Left kidney (tissue), 2 donors: ENCODE measurements around the gene CPA1. TPM values are rescaled to one million over a fixed set of nuclear protein-coding genes. Genes with fewer than 3 reads are reported as not detected.
"Not testable (repeated sequence)": the region's sequence is repeated elsewhere in the genome, so short reads cannot be mapped to it uniquely, and the experiment has no call there.

Experiments used
- DNase-seq: peaks from one replicate; pipeline ENCODE4 v3.0.0-alpha.2; 2013
- polyA plus RNA-seq: library from polyadenylated mRNA; unstranded; fragments of 120-200 nt; gene quantifications from one replicate; pipeline ENCODE4 v1.2.1, GENCODE V29; 2013; ENCODE audit not compliant: insufficient read length

Gene CPA1
- polyA plus RNA-seq, 1 donor = 1.9 TPM

DNA sequence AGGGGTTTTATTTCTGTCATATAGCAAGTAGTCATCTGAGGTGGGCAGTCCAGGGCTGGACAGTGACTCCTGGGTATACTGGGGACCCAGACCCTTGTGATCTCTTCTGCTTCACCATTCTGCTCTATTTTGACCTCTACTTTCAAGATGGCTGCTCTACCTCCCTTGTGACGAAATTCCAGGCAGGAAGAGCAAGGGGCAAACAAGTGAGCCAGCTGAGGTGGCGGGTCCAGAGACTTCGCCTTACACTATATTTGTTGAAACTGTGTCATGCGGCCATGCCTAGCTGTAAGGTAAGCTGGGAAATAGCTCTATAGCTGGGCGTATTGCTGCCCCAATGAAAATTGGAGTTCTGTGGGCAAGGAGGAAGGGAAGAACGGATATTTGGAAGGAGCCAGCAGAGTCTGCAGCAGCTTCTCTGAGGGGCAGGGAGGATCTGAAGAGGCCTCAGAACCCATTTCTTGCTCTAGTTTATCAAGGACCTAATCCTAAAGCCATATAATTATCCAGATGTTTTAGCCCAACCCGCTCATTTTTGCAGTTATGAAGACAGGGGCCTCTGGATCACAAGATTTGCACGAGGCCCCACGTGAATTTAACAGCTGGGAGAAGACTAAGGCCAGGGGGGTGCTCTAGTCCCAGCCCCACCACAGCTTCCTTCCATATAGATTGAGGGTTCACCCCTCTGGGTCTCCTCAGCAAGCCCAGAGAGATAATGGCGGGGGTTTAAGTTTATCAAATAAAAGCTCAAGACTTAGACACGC, 7.7 kb upstream of the CPA1 start:
- no peak for DNase-seq

DNA sequence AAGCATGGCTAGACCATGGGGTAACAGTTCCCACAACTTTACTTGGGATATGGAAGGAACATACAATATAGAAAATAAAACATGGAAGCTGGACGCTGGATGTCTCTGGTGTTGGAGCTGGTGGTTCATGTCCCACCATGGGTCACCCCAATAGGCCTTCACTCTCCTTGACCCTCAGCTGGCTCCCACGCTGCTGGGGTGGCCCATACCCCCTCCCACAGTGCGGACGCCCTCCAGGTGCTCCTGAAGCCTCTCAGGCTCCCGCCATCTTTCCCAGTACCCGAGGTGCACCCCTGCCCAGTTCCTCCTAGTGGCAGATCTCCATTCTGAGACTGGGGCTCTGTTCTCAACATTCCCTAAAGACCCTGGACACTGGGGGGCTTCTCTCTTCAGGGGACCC, 5.8 kb upstream of the CPA1 start:
- no peak for DNase-seq

DNA sequence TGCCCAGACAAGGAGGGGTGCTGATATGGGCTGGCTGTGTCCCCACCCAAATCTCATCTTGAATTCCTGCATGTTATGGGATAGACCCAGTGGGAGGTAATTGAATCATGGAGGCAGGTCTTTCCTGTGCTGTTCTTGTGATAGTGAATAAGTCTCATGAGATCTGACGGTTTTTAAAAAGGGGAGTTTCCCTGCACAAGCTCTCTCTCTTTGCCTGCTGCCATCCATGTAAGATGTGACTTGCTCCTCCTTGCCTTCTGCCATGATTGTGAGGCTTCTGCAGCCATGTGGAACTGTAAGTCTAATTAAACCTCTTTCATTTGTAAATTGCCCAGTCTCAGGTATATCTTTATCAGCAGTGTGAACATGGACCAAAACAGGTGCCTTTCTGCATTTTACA, 3.8 kb upstream of the CPA1 start:
- DNase-seq = not testable (repeated sequence)

DNA sequence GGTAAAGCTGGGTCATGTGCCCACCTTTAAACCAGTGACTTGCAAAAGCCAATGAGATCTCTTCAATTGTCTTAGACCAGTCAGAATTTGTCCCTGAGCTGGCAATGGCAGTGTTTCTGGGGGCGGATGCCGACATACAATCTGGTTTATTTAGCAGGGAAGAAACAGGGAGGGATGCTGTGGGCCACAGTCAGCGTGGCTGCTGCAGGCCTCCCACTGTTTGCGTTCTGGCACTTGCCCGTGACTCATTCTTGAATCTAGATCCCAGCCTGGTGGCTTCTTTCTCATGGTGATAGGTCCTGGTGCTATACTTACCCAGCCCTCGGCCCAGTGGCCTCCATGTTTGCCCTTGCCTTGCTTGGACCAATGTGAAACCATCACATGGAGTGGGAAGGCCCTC, 3.1 kb upstream of the CPA1 start:
- DNase-seq = no peak

DNA sequence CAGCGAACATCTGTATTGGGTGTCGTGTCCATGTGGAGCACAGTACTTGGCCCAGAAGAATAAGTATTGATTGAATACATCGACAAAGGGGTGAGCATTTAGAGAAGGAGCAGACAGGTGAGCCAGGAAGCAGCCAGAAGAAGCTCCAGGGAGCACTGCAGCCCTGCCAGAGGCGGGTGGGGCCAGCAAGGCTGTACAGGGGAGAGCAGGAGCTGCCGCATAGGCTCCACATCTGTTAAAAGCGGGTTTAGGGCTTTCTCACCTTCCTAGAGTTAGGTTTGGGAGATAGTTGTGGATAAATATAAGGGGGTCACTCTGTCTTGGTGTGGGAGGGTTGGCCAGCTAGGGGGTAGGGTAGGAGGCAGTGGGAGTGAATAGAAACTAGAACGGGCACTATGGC, 1.3 kb upstream of the CPA1 start:
- no peak for DNase-seq

DNA sequence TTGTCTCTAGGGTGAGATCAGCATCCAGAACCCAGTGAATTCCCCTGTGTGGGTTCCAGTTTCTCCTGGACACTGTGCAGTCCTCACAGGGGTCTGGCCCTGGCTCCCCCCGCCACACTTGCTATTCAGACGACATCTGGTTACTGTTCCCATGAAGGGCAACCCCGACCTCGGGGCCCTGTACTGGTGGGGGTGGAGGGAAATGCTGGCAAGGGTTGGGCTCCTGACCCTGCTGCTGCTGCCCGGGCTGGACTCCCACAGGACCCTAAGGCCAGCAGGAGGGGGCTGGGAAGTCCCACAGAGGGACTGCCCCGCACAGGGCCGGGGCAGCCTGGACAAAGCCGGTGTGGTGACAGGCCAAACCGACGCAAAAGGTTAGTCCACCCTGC, 768 bp upstream of the CPA1 start:
- DNase-seq = no peak

DNA sequence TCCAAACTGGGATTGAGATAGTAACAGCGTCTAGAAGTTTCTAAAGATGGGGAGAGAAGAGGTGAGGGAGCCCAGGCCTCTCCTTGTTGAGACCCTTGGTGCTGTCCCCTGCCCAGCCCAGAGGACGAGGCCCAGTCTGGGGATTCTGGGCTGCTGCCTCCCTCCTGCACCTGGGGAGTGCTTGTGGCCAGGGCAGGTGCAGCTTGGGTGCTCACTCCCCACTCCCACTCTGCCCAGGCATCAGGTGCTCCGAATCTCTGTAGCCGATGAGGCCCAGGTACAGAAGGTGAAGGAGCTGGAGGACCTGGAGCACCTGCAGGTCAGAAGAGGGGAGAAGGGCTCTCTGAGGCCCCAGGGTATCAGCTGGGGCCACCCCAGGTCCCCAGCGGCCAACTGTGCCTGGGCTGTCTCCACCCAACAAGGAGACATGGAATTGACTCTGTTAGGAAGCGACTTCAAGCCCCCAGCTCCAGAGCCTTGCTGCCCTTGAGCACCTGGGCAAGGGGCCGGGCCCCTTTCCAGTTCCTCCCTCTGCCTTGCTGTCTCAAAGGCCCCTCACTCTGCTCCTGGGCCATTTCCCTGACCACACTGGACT, 664 bp downstream of the CPA1 start:
- DNase-seq = no peak

DNA sequence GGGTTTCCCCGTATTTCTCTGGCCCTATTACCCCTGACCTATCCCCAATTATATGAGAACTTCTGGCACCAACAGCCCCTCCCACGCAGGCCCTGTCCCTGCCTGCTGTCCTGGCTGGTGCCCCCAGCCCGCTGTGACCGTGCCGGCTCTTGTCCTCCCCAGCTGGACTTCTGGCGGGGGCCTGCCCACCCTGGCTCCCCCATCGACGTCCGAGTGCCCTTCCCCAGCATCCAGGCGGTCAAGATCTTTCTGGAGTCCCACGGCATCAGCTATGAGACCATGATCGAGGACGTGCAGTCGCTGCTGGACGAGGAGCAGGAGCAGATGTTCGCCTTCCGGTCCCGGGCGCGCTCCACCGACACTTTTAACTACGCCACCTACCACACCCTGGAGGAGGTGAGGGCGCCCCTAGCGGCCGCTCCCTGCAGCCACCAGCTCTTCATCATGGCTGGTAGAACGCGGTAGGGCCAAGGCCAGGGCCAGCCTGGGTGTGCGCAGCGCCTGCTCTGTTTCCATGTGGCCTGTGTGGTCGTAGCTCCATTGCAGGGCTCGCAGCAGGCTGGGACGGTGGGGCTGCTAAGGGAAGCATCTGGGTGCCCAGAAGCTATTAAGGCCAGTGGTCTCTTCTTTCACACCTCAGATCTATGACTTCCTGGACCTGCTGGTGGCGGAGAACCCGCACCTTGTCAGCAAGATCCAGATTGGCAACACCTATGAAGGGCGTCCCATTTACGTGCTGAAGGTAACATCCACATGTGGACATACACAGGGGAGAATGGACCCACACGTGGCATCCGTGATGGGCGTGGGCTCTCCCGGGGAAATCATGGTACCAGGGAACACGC, 1.4 kb downstream of the CPA1 start:
- no peak for DNase-seq

DNA sequence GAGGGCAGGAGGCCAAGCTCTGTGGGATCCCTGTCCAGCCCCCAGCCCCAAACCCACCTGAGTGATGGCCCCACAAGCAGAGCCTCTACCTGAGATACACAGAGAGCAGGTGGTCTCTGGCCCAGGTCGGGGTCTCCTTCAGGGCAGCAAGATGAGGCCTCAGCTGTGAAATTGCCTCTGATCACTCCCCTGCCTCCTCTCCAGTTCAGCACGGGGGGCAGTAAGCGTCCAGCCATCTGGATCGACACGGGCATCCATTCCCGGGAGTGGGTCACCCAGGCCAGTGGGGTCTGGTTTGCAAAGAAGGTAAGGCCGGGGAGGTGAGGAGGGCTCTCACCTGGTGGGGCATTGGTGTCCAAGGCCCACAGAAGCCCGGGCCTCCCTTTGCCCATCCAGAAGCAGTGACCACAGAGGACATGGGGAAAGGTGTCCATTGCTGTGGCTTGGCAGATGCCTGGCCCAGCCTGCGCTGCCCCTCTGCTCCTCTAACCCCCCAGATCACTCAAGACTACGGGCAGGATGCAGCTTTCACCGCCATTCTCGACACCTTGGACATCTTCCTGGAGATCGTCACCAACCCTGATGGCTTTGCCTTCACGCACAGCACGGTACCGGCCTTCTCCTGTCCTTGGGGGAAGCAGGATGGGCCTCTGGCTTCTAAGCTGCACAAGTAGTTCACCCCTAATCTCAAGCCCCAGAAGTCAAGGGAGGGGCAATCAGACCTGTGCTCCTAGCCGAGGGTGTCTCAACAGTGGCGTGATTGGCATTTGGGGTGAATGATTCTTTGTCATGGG, 3.1 kb downstream of the CPA1 start:
- DNase-seq = no peak

DNA sequence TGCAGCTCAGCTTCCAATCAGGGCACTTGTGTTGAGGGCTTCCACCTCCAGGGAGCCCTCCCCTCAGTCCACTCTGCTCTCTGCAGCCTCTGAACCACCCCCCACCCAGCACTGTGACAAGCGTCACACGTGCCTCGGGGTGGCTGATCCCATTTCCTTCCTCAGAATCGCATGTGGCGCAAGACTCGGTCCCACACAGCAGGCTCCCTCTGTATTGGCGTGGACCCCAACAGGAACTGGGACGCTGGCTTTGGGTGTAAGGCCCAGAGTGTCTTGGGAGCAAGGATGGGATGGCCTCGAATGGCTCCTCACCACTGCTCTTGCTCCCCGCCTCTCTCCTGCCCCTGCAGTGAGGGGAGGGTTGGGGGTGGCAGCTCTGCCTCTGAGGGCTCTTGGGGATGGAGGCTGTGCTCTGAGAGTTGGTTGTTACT, 4.1 kb downstream of the CPA1 start:
- DNase-seq = no peak

DNA sequence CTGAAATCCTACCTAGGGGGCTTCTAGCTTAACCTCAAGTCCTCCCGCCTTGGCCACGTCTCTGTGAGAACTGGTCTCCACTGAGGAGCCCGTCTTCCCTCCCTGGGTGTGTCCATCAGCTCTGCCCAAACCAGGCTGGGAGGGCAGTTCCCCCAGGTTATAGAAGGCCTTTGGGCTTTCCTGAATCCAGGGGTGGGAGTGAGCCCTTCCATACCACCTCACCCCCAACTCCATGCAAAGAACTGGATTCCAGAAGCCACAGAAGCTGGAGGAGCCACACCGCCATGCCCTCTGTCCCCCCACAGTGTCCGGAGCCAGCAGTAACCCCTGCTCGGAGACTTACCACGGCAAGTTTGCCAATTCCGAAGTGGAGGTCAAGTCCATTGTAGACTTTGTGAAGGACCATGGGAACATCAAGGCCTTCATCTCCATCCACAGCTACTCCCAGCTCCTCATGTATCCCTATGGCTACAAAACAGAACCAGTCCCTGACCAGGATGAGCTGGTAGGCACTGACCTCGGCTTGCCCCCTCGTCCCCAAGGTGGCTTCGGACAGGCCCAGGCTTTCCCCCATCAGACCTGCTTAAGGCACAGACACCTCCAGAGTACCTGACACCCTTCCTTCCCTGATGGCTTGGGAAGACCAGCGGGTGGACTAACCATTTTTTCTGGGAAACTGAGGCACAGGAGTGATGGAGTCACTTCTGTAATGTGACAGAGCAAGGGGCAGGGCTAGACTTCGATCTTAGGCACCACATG, 4.7 kb downstream of the CPA1 start:
- DNase-seq = no peak

DNA sequence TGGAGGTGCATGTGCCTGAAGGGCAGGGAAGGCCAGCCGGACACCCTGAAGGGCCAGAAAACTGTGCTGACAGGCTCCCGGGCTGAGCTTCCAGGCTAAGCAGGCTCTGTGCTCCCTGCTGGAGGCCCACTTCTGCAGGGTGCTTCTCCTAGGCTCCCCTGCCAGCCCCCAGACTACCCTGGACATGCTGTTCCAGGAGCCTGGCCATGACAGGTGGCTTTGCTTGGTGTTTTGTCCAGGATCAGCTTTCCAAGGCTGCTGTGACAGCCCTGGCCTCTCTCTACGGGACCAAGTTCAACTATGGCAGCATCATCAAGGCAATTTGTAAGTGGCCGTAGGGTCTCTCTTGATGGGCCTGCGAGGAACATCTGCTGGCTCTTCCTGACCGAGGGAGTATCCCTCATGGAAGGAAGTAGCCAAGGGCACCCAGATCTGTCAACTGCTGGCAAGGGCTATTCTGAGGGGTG, 5.3 kb downstream of the CPA1 start:
- DNase-seq = no peak

DNA sequence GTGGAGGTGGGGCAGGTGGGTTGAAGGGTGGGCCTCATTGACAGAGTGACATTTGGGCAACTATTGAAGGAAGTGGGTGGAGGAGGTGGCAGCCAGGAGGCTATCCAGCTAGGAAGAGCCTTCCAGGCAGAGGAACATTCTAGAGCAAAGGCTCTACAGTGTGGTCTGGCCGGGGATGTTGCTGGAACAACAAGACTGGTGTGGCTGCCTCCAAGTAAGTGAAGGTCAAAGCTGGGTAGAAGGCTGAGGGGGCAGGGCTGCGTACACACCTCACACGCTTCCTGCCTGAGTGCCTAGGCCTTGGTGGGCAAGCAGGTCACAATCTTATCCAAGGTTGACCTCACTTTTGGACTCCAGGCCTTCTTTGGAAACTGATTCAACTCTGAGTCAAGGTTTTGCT, 6.6 kb downstream of the CPA1 start:
- DNase-seq = no peak

DNA sequence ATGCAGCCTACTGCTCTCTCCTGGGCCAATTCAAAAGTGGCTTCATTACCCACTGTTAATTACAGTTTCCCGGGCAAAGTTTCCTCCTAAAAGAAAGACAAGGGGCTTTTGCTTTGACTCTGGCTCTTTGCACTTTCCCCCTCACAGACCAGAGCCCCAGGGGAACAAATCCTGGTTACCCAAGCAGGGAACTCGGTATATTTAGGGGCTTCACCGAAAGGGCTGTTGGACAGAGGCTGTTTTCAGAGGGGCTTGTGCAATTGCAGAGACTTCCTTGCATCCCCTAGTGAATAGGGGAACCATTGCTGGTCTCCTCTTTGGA, 7.0 kb downstream of the CPA1 start:
- DNase-seq = no peak

DNA sequence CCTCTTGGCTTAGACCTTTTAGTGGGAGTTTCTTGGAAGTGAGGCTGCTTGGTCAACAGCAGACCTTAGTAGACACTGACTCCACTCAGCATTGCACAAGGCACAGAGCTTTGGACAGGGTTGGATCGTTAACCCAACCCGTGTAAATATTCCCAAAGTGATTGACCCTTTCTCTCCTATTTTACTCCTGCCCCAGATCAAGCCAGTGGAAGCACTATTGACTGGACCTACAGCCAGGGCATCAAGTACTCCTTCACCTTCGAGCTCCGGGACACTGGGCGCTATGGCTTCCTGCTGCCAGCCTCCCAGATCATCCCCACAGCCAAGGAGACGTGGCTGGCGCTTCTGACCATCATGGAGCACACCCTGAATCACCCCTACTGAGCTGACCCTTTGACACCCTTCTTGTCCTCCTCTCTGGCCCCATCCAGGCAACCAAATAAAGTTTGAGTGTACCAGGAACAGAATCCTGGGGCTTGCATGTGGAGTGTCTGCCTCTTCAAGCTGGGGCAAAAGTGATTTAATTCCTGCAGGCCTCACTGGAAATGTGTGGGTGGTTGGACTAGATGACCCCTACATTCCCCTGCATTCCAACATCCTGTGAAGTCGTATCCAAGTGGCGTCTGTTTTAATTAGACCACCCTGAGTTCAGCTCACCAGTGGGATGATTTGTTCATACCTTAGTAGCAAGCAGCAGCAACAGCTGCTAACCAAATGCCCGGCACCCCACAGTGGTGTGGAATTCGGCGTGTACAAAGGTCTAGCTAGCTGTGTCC, 7.5 kb downstream of the CPA1 start:
- DNase-seq = no peak

DNA sequence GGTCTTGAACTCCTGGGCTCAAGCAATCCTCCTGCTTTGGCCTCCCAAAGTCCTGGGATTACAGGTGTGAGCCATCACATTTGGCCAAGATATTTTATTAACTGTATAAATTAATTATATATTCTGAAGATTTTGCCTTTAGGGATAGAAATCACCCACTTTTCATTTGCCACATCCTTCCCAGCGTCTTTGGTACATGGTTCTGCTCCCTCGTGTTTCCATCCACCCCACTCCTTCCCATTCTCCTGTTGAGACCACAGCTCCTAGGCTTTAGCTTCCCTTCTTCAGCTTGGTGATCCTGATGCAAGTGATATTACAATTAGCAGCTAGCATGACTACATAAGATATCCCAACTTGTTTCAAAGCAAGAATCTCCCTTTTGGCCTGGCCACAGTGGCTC, 8.4 kb downstream of the CPA1 start:
- DNase-seq = no peak

DNA sequence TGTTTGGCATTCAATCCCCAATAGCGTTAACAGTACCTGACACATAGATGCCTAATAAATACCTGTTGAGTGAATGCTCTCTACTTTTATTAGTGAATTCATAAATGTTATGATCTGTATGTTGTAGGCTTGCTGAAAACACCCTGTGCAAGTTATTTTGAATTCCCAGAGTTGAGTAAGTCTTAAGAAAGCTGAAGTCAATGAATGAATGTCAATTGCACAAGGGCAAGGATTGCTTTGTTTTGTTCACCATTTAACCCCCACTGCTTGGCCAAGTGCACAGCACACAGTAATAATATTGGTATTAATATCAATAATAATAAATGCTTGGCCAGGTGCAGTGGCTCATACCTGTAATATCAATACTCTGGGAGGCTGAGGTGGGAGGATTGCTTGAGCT, 10.2 kb downstream of the CPA1 start:
- DNase-seq = no peak

DNA sequence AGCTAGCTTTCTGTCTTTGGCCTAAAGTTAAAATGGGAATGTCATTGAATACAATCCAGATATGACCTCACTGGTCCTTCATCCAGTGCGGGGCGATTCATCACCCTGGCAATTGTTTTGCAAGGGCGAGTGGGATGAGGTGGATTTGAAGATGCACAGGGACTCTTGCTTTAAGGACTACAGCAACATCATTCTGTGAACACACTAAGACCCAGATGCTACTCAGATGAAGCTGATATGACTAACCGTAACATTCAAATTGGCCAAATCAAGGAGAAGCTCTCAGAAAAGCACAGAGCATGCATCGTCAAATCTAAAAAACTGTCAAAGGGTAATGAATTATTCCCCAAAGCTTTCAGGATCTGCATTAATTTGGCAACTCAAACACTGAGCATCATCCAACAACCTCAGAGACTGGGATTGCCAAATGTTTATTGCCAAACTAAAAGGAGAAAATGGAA, 12.8 kb downstream of the CPA1 start:
- no peak for DNase-seq

DNA sequence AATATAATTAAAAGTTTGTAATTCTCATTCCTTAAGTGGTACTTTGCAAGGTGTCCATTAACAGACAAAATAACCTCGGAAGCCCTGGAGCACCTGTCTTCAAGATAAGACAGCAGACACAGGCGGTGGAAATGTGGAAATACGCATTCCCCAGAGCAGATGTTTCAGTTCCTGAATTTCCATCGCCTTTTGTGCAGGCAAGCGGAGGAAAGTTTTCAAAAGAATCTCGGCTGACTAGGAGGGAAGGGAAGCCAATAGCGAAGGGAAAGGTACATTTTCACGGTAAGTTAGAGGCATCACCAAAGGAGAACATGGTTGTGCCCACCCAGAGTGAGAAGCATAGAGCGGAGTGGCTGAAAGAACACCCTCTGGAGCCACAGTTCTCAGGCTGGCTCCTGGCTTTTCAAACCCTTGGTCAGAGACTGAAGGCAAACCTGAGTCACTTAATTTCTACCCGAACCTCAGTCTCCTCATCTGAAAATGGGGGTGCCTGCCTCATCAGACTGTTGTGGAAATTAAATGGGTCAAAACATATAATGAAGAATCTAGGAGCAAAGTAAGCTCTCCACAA, 13.6 kb downstream of the CPA1 start:
- no peak for DNase-seq

DNA sequence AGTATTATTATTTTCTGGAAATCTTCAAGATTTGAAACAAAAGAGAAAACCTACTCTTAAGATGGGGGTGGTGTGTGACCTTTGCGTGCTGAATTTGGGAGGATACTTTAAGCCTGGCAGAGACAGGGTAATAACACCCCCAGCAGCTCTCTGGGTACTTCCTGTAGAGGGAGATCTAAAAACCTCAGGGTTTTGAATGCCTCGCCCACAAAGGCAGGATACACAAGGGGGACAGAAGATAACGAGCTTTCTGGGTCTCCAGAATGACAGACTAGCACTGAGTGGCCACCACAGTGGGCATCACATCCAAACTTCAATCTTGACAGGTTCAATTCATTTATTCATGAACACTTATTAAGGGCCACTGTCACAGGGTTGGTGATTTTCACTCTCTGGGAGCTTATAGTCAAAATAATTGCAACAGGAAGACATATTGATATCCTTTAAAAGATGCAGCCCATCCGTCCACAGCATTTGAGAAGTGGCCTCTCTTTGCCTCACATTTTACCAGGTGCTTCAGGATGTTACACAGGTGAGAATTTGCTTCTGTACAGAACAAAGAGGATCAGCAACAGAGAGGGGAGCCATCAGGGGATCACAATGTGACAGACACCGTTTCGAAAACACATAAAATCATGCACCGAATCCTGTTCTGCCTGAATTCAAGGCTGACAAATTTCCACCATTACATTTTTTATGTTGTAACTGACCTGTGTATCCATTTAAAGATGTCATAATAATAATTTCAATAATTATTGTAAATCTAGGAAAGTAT, 14.3 kb downstream of the CPA1 start:
- no peak for DNase-seq
